Heart left ventricle (tissue), 13 donors: Measurements from ENCODE around the gene LRRC41.
"Not testable (repeated sequence)": the region's sequence is repeated elsewhere in the genome, so short reads cannot be mapped to it uniquely, and the experiment has no call there.

Experiments used
- POLR2A ChIP-seq, 2 donors: fragments of 450-650 bp; IDR thresholded peaks; one replicate each; pipeline ENCODE4 v1.6.1; 2017; ENCODE audit warnings: antibody characterized with exemption in 2 of 2, mild to moderate bottlenecking in 2 of 2, moderate library complexity in 2 of 2
- TF ChIP-seq, protein P1 (sequence below), 12 donors: fragments of 200-600 bp; sonication (generic) in 4 of 12; IDR thresholded peaks; one replicate each; pipeline versions ENCODE4 v1.5.0 to v1.8.0; 2018 to 2022; ENCODE audit warnings: antibody characterized with exemption in 12 of 12, mild to moderate bottlenecking in 5 of 12
- donor health status: ischemic (EF 13 %, LVEDD 7.1; RV severe dilation, severe dysfunction).
- donor health status: DM: no; HTN: yes; CAD: no.
- donor health status: DM: no; HTN: no; CAD: no.
- donor health status: ischemic (EF 25% LVEDD 6.9; RV normal size, moderate dysfunction).
- donor health status: ischemic (EF 25% LVEDD 5.7; RV mildly dilated, moderate dysfunction).
- donor health status: ischemic (EF 35%, LVEDD 5.7; RV mildly dilated, moderate dysfunction).
- donor health status: nonischemic (EF 11% LVEDD 7.7; RV severe dilation, severe dysfunction).
- donor health status: DM: yes; HTN: yes; CAD: no.
- donor health status: PGD.
- donor health status: ischemic (EF 29% LVEDD 5.4; RV normal size, mild dysfunction).
- donor health status: nonischemic (EF 23%, LVEDD 6.1; RV moderate dilation, normal function).

DNA sequence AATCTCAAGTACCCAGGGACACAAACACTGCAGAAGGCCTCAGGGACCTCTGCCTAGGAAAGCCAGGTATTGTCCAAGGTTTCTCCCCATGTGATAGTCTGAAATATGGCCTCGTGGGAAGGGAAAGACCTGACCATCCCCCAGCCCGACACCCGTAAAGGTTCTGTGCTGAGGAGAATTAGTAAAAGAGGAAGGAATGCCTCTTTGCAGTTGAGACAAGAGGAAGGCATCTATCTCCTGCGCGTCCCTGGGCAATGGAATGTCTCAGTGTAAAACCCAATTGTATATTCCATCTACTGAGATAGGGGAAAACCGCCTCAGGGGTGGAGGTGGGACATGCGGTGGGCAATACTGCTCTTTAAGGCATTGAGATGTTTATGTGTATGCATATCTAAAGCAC is 26.4 kb upstream of the LRRC41 start:
- TF ChIP-seq, protein P1, sequence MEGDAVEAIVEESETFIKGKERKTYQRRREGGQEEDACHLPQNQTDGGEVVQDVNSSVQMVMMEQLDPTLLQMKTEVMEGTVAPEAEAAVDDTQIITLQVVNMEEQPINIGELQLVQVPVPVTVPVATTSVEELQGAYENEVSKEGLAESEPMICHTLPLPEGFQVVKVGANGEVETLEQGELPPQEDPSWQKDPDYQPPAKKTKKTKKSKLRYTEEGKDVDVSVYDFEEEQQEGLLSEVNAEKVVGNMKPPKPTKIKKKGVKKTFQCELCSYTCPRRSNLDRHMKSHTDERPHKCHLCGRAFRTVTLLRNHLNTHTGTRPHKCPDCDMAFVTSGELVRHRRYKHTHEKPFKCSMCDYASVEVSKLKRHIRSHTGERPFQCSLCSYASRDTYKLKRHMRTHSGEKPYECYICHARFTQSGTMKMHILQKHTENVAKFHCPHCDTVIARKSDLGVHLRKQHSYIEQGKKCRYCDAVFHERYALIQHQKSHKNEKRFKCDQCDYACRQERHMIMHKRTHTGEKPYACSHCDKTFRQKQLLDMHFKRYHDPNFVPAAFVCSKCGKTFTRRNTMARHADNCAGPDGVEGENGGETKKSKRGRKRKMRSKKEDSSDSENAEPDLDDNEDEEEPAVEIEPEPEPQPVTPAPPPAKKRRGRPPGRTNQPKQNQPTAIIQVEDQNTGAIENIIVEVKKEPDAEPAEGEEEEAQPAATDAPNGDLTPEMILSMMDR (IDR thresholded peaks at IDR 0.05) = not testable (repeated sequence)
- not testable (repeated sequence) for TF ChIP-seq POLR2A (IDR thresholded peaks at IDR 0.05)
